AG10803 (cell line): ENCODE measurements around the gene TAL2.
"Not testable (repeated sequence)": the region's sequence is repeated elsewhere in the genome, so short reads cannot be mapped to it uniquely, and the experiment has no call there.

Experiments used
- DNase-seq: peaks from one replicate; pipeline ENCODE4 v3.0.0; 2010; ENCODE audit warnings: low read depth
- H3K4me3 ChIP-seq: 2 replicates; pipeline ENCODE4 v1.5.1; 2011; ENCODE audit warnings: mild to moderate bottlenecking, low read length, control low read depth
- TF ChIP-seq, protein P1 (sequence below): conservative IDR thresholded peaks from 2 replicates; pipeline ENCODE4 v1.5.1; 2011; ENCODE audit warnings: mild to moderate bottlenecking, low read length, control low read depth, inconsistent platforms

Gene TAL2

GRCh38 chr9:105696219-105696793, 34.0 kb downstream of the TAL2 start:
- TF ChIP-seq, protein P1, sequence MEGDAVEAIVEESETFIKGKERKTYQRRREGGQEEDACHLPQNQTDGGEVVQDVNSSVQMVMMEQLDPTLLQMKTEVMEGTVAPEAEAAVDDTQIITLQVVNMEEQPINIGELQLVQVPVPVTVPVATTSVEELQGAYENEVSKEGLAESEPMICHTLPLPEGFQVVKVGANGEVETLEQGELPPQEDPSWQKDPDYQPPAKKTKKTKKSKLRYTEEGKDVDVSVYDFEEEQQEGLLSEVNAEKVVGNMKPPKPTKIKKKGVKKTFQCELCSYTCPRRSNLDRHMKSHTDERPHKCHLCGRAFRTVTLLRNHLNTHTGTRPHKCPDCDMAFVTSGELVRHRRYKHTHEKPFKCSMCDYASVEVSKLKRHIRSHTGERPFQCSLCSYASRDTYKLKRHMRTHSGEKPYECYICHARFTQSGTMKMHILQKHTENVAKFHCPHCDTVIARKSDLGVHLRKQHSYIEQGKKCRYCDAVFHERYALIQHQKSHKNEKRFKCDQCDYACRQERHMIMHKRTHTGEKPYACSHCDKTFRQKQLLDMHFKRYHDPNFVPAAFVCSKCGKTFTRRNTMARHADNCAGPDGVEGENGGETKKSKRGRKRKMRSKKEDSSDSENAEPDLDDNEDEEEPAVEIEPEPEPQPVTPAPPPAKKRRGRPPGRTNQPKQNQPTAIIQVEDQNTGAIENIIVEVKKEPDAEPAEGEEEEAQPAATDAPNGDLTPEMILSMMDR: no peak
- no peak overlapping the region for H3K4me3 ChIP-seq
- no peak for DNase-seq

DNA sequence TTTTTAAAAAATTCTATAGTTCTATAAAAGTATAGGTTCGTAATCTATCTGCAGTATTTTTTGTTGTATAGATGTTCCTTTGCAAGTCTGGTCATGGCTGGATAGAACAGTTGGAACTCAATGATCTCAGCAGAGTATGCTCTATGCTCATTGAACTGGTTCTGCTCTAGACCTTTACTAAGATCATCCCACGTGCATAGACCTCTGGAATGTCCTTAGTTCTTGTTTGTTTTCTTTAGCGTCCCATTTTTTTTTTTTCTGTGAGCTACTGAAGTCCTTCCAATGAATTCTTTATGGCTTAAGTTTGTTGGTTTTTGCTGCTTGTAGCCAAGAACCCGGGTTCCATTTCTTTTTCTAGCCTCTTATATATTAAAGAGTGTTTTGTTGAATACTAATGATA, 35.6 kb downstream of the TAL2 start:
- H3K4me3 ChIP-seq: no peak overlapping the region
- TF ChIP-seq, protein P1: no peak
- DNase-seq: no peak

- H3K4me3 ChIP-seq: no peak overlapping the region
- no peak for DNase-seq
- TF ChIP-seq, protein P1: no peak
Observed at GRCh38 chr9:105698348-105698870, 36.2 kb downstream of the TAL2 start.

DNA sequence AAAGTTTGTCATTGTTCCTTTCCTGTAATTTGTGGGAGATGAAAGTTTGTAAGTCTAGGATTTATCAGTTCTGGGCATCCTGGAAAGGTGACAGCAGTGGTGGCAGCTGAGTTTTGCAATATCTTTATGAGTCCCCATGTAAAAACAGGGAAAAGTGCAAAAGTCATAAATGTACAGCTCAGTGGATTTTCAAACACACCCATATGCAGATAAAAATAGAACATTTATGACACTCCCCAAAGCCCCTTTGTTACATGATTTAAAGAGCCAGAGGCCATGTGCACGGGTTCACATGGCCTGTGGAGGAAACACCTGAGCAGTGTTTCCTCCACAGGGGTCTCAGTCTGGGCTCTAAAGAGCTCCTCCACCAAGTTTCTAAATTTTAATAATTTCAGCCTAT, 38.4 kb downstream of the TAL2 start:
- DNase-seq: no peak
- TF ChIP-seq, protein P1: no peak
- no peak overlapping the region for H3K4me3 ChIP-seq

GRCh38 chr9:105701145-105701544, 38.9 kb downstream of the TAL2 start:
- TF ChIP-seq, protein P1: no peak
- no peak overlapping the region for H3K4me3 ChIP-seq
- no peak for DNase-seq

- DNase-seq: no peak
- no peak overlapping the region for H3K4me3 ChIP-seq
- TF ChIP-seq, protein P1: no peak
Observed at GRCh38 chr9:105702207-105702606, 40.0 kb downstream of the TAL2 start.

- DNase-seq, H3K4me3 ChIP-seq: not testable (repeated sequence)
Observed at GRCh38 chr9:105703638-105704037, 41.4 kb downstream of the TAL2 start.
